Skin epidermis (tissue), 12 donors: ENCODE measurements around the gene NUDT2.
A peak's percentile ranks its signal among the peaks of the same experiment; 100 is the strongest.
"Not testable (repeated sequence)": the region's sequence is repeated elsewhere in the genome, so short reads cannot be mapped to it uniquely, and the experiment has no call there.

Experiments used
- H3K27ac ChIP-seq, 21 experiments: fragments of 200-600 bp; sonication (generic) in 11 of 21; one replicate each; pipeline ENCODE4 v1.5.0; 2020; ENCODE audit warnings: mild to moderate bottlenecking in 3 of 21, inconsistent platforms in 2 of 21, moderate library complexity in 2 of 21
- H3K4me3 ChIP-seq, 7 experiments: fragments of 200-600 bp; sonication (generic) in 2 of 7; one replicate each; pipeline ENCODE4 v1.5.0; 2020; ENCODE audit warnings: inconsistent platforms in 2 of 7, mild to moderate bottlenecking in 2 of 7, moderate library complexity in 1 of 7

Gene NUDT2

GRCh38 chr9:34328987-34329832 lies at the start of gene NUDT2, which contains the start of gene KIF24:
Gene NUDT2, plus strand, starts transcription at chr9:34329569. Its CDS starts 9,471 bp downstream, at chr9:34339040.
Gene KIF24, minus strand, starts transcription at chr9:34329268. Its CDS starts 17,922 bp downstream, at chr9:34311346.
- Histone ChIP-seq H3K4me3 (peak within 1 kb of the TSS; percentile 54 to 83 (median 80)), H3K27ac (peak within 1 kb of the TSS; percentile 69 to 94 (median 91))

GRCh38 chr9:34282096-34282495 lies 47.3 kb upstream of the NUDT2 start:
- H3K4me3 ChIP-seq, result no peak overlapping the region

DNA sequence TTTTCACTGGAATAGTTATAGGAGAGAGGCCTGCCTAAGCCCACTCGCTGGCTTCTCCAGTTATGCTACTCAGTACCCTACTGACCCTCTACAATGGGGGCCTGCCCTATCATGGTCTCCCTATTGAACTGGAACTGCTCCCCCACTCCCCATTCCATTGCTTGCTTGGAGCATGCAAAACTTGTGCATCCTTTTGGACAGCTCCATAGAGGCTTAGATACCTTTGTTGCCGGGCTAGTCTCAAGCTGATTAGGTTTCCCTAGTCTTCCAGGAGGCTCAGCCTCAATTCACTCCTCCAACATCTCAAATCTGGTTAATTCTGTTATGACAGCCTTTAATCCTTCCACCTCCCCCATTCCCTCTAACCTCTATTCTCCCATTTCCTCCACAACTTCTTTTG lies 40.2 kb upstream of the NUDT2 start:
- Histone ChIP-seq H3K4me3 (no peak overlapping the region), H3K27ac (no peak overlapping the region)

More at GRCh38 chr9:34282096-34282495, 47.3 kb upstream of the NUDT2 start:
- no peak overlapping the region for H3K27ac ChIP-seq

DNA sequence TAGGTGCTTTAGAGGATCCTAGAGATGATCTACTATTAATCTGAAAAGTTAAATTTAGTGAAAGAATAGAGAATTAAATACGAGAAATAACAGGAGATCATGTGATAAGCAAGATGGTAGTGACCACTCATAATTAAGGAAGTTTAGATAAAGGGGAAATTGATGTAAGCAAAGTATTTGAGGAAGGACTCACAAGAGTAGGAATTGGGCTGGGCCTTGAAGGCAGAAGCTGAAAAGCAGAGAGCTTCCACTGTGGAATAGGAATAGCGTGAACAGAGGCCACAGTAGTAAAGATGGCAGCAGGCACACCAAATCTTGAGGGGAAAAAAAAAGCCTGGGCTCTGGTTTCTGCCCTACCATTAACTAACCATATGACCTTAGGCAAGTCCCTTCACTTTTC lies 38.3 kb upstream of the NUDT2 start:
- Histone ChIP-seq H3K27ac (peak overlapping the region in 2 of 21 experiments; percentile 2 to 39), H3K4me3 (no peak overlapping the region)

GRCh38 chr9:34291423-34291822 lies 37.9 kb upstream of the NUDT2 start:
- Histone ChIP-seq H3K27ac (peak overlapping the region in 2 of 21 experiments; percentile 2 to 39), H3K4me3 (no peak overlapping the region)

GRCh38 chr9:34292552-34292951 lies 36.8 kb upstream of the NUDT2 start:
- no peak overlapping the region for H3K4me3 ChIP-seq
- H3K27ac ChIP-seq, result no peak overlapping the region

GRCh38 chr9:34301064-34301463 lies 28.3 kb upstream of the NUDT2 start:
- not testable (repeated sequence) for H3K27ac ChIP-seq, H3K4me3 ChIP-seq

DNA sequence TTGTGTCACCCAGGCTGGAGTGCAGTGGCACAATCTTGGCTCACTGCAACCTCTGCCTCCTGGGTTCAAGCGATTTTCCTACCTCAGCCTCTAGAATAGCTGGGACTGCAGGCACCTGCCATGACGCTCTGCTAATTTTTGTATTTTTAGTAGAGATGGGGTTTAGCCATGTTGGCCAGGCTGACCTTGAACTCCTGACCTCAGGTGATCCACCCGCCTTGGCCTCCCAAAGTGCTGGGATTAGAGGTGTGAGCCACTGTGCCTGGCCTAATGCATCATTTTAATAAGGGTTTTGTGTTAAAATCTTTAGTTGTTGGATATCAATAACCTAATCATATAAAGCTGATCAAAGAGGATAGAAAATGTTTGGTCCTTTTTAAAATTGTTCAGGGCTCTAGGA lies 21.1 kb upstream of the NUDT2 start:
- H3K4me3 ChIP-seq, H3K27ac ChIP-seq: not testable (repeated sequence)

GRCh38 chr9:34310215-34310614 lies 19.2 kb upstream of the NUDT2 start:
- H3K4me3 ChIP-seq, result no peak overlapping the region

DNA sequence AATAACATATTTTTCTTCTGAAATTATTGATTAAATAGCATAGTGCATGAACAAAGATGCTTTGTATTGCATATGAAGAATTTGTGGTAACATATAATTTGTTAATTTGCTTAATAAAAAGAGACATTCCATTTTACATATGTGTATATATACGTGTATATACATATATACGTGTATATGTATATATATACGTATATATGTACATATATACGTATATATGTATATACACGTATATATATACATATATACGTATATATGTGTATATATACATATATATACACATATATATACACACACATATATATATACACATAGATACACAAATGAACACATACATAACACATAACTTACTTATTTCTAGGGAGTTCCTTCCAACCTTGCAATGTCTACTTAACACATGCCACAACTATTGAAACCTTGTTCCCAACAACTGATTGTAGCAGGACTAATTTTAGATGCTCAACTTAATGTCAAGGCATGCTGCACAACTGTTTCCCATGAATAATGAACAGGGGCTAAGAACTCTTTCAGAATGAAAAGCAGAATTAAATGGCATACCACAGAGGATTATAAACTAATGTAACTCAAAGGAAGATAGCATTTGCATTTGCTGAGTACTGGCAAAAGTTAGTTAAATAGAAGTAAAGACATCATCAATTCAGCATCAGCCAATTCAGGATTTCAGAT lies 17.7 kb upstream of the NUDT2 start:
- H3K27ac ChIP-seq, result no peak overlapping the region
- no peak overlapping the region for H3K4me3 ChIP-seq

More at GRCh38 chr9:34310215-34310614, 19.2 kb upstream of the NUDT2 start:
- no peak overlapping the region for H3K27ac ChIP-seq

- H3K4me3 ChIP-seq, result no peak overlapping the region
- no peak overlapping the region for H3K27ac ChIP-seq
Observed at GRCh38 chr9:34317436-34317835, 11.9 kb upstream of the NUDT2 start.

DNA sequence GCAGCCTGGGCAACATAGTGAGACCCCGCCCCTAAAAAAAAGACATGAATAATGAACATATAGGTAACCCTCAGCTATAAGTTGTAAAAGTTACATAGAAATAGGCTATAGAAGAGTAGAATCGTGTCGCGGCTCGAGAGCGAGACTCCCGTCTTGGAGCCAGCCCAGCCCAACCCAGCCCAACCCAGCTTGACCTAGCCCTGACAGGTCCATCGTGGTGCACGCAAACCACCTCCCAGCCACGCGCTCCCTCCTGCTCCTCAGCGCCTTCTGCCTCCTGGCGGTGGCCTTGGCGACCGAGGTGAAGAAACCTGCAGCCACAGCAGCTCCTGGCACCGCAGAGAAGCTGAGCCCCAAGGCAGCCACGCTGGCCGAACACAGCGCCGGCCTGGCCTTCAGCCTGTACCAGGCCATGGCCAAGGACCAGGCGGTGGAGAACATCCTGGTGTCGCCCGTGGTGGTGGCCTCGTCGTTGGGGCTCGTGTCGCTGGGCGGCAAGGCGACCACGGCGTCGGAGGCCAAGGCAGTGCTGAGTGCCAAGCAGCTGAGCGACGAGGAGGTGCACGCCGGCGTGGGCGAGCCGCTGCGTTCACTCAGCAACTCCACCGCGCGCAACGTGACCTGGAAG lies 11.1 kb upstream of the NUDT2 start:
- Histone ChIP-seq H3K27ac (no peak overlapping the region), H3K4me3 (no peak overlapping the region)

- H3K27ac ChIP-seq, result no peak overlapping the region
- H3K4me3 ChIP-seq, result no peak overlapping the region
Observed at GRCh38 chr9:34321451-34321850, 7.9 kb upstream of the NUDT2 start.

GRCh38 chr9:34322899-34323591 lies 6.3 kb upstream of the NUDT2 start:
- no peak overlapping the region for H3K27ac ChIP-seq
- no peak overlapping the region for H3K4me3 ChIP-seq

- H3K27ac ChIP-seq, result no peak overlapping the region
- no peak overlapping the region for H3K4me3 ChIP-seq
Observed at GRCh38 chr9:34326690-34327089, 2.7 kb upstream of the NUDT2 start.

DNA sequence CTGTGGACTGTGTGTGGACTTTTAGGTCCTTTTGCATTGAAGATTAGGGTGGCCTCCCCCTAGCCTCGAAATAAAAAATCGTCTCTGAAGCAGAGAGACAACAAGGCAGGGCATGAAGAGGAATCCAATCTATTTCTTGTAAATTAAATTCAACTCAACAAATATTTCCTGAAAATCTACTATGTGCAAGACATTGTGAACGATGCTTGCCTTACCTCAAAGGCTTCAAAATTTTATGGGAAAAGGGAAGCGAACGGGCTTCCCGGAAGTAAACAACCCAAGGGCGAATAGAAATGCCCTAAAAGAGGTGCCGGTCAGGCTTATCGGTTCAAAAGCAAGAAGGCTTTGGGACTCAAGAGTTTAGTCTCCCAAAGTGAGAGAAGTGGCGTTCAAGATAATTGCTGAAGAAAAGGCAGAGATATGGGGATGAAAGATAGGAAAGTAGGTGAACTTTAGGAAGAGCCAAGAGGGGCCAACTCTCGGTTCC lies 826 bp upstream of the NUDT2 start:
- H3K4me3 ChIP-seq, result peak overlapping the region; percentile 54 to 83 (median 79)
- H3K27ac ChIP-seq, result peak overlapping the region in 18 of 21 experiments; percentile 20 to 94 (median 74)

- Histone ChIP-seq H3K4me3 (no peak overlapping the region), H3K27ac (no peak overlapping the region)
Observed at GRCh38 chr9:34331196-34331595, 1.8 kb downstream of the NUDT2 start.

- H3K4me3 ChIP-seq, result no peak overlapping the region
Observed at GRCh38 chr9:34332076-34332964, 3.0 kb downstream of the NUDT2 start.

DNA sequence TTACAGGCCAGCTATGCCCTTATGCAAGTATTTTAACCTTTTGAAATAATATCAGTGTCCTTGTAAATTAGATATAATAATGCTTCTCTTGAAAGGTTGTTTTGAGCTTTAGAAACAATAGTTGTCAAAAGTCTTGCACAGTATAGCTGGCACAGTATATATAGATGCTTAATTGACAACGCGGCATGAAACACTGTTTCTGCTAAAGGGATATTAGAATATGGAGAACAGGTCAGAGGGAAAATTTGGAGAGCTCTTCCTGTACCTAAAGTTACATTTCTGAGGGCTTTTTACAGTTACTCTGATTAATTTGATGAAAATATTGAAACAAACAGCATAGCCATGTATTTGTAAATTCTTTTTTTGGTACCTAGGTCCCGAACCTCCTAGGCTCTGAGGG lies 4.5 kb downstream of the NUDT2 start:
- no peak overlapping the region for H3K4me3 ChIP-seq
- no peak overlapping the region for H3K27ac ChIP-seq

More at GRCh38 chr9:34332076-34332964, 3.0 kb downstream of the NUDT2 start:
- H3K27ac ChIP-seq, result no peak overlapping the region
